Measurements from ENCODE around the gene CHRM2.

Gene CHRM2

GRCh38 chr7:136957391-136957790 is 88.9 kb downstream of the CHRM2 start:
- no peak for DNase-seq (ENCODE audit: extremely low read depth, insufficient read length)
- no peak for TF ChIP-seq CTCF (IDR thresholded peaks at IDR 0.05; ENCODE audit: insufficient read depth, low read length, poor library complexity, severe bottlenecking)
- H3K27me3 ChIP-seq (replicated peaks; ENCODE audit: control insufficient read depth, insufficient read depth, low read length) = no peaks in the 10 kb centered on the region
- no peak overlapping the region for H3K4me3 ChIP-seq (replicated peaks; ENCODE audit: low read depth, low read length)
- H3K36me3 ChIP-seq (ENCODE audit: control insufficient read depth, insufficient read depth, low read length) = no peaks in the 10 kb centered on the region

- Histone ChIP-seq H3K4me3 (replicated peaks; ENCODE audit: low read depth, low read length) (no peak overlapping the region), H3K36me3 (ENCODE audit: control insufficient read depth, insufficient read depth, low read length) (no peaks in the 10 kb centered on the region), H3K27me3 (replicated peaks; ENCODE audit: control insufficient read depth, insufficient read depth, low read length) (no peaks in the 10 kb centered on the region)
- DNase-seq (ENCODE audit: extremely low read depth, insufficient read length) = no peak
- no peak for TF ChIP-seq CTCF (IDR thresholded peaks at IDR 0.05; ENCODE audit: insufficient read depth, low read length, poor library complexity, severe bottlenecking)
These were observed 89.6 kb downstream of the CHRM2 start for GRCh38 chr7:136958016-136958415.

GRCh38 chr7:136964347-136964746 is 95.9 kb downstream of the CHRM2 start:
- Histone ChIP-seq H3K4me3 (replicated peaks; ENCODE audit: low read depth, low read length) (no peak overlapping the region), H3K36me3 (ENCODE audit: control insufficient read depth, insufficient read depth, low read length) (no peaks in the 10 kb centered on the region), H3K27me3 (replicated peaks; ENCODE audit: control insufficient read depth, insufficient read depth, low read length) (no peaks in the 10 kb centered on the region)
- TF ChIP-seq CTCF (IDR thresholded peaks at IDR 0.05; ENCODE audit: insufficient read depth, low read length, poor library complexity, severe bottlenecking) = no peak
- no peak for DNase-seq (ENCODE audit: extremely low read depth, insufficient read length)

- DNase-seq (ENCODE audit: extremely low read depth, insufficient read length) = no peak
- TF ChIP-seq CTCF (IDR thresholded peaks at IDR 0.05; ENCODE audit: insufficient read depth, low read length, poor library complexity, severe bottlenecking) = no peak
- Histone ChIP-seq H3K4me3 (replicated peaks; ENCODE audit: low read depth, low read length) (no peak overlapping the region), H3K36me3 (ENCODE audit: control insufficient read depth, insufficient read depth, low read length) (no peaks in the 10 kb centered on the region), H3K27me3 (replicated peaks; ENCODE audit: control insufficient read depth, insufficient read depth, low read length) (no peaks in the 10 kb centered on the region)
These were observed 98.4 kb downstream of the CHRM2 start for GRCh38 chr7:136966825-136967224.

- TF ChIP-seq CTCF (IDR thresholded peaks at IDR 0.05; ENCODE audit: insufficient read depth, low read length, poor library complexity, severe bottlenecking) = no peak
- Histone ChIP-seq H3K4me3 (replicated peaks; ENCODE audit: low read depth, low read length) (no peak overlapping the region), H3K36me3 (ENCODE audit: control insufficient read depth, insufficient read depth, low read length) (no peaks in the 10 kb centered on the region), H3K27me3 (replicated peaks; ENCODE audit: control insufficient read depth, insufficient read depth, low read length) (no peaks in the 10 kb centered on the region)
- no peak for DNase-seq (ENCODE audit: extremely low read depth, insufficient read length)
These were observed 101.3 kb downstream of the CHRM2 start for GRCh38 chr7:136969761-136970160.

- no peak for TF ChIP-seq CTCF (IDR thresholded peaks at IDR 0.05; ENCODE audit: insufficient read depth, low read length, poor library complexity, severe bottlenecking)
- Histone ChIP-seq H3K36me3 (ENCODE audit: control insufficient read depth, insufficient read depth, low read length) (no peaks in the 10 kb centered on the region), H3K27me3 (replicated peaks; ENCODE audit: control insufficient read depth, insufficient read depth, low read length) (no peaks in the 10 kb centered on the region), H3K4me3 (replicated peaks; ENCODE audit: low read depth, low read length) (no peak overlapping the region)
- DNase-seq (ENCODE audit: extremely low read depth, insufficient read length) = no peak
These were observed 103.3 kb downstream of the CHRM2 start for GRCh38 chr7:136971776-136972175.

Data from GM06990 (cell line).